ENCODE data around the gene MYOG. TPM values are rescaled to one million over a fixed set of nuclear protein-coding genes. Genes with fewer than 3 reads are reported as not detected.

The MYOG gene
- total and polyA plus RNA-seq, 2 of the 4 experiments (the other 2 are of a cell fraction), result not detected

DNA sequence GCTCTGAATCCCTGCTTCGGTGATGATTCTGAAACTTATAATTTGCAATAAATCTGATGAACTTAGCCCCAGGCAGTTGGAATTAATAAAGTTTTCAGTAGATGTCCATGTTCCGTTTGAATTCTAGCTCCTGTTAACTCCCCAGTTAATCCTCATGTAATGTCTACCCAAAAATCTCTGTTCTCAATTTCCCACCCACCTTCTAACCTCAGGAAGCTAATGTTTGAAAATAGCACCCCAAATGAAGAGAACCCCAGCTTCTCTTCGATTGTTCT is 3.6 kb downstream of the MYOG start (continued):
- TF ChIP-seq, protein P1, sequence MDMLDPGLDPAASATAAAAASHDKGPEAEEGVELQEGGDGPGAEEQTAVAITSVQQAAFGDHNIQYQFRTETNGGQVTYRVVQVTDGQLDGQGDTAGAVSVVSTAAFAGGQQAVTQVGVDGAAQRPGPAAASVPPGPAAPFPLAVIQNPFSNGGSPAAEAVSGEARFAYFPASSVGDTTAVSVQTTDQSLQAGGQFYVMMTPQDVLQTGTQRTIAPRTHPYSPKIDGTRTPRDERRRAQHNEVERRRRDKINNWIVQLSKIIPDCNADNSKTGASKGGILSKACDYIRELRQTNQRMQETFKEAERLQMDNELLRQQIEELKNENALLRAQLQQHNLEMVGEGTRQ (IDR thresholded peaks at IDR 0.05; ENCODE audit: low read depth, low read length), result no peak
- no peak for TF ChIP-seq MAZ (IDR thresholded peaks at IDR 0.05; ENCODE audit: borderline replicate concordance, low read depth, low read length)

DNA sequence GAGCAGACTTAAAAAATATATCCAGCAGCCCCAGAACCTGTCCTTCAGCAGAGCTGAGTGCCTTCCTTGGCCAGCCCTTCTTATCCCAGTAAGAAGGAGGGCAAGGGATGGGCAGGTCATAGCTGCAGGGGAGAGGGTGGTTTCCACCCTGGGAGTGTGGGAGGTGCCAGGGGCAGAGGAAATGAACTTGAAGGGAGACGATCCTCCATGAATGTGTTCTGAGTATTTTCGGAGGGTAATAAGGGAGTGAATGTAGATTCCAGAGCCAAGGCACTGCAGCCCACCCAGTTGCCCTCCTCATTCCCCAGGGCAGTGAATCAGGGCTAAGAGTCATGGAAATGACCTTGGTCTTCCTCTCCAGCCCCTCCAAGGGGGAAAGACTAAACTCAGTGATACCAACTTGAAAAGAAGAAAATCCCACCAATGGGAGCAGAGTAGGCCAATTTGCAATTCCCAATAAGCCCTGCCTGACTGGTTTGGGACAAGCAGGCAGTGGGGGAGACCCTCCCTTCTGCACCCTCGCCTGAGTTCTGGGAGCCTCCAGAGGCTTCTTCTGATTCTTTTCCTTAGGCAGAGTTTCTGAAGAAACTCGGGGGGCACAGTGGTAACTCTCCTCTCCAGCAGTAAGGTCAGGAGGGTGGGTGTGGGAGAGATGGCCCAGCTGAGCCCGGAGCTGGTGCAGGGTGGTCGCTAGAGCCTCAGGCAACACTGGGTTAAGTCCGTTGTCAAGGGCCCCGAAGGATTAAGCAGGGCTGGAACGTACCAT is 4.2 kb downstream of the MYOG start:
- Histone ChIP-seq H3K9me1 (ENCODE audit: insufficient read depth, low read length) (no peaks in the 10 kb centered on the region), H2AK5ac (ENCODE audit: low read depth, low read length) (no peak overlapping the region), H4K5ac (ENCODE audit: low read depth, low read length) (no peak overlapping the region), H2AK9ac (replicated peaks; ENCODE audit: low read depth, low read length, poor library complexity) (no peak overlapping the region), H3K4me3 (ENCODE audit: insufficient read depth, low read depth, low read length) (no peak overlapping the region), H3K23ac (ENCODE audit: low read depth, low read length) (no peak overlapping the region), H4K91ac (ENCODE audit: insufficient read depth, low read depth, low read length) (no peak overlapping the region), H2BK20ac (ENCODE audit: low read depth, low read length) (no peak overlapping the region), H3K79me1 (ENCODE audit: low read depth in 1 of 2, low read length in 2 of 2) (no peaks in the 10 kb centered on the region), H3K4ac (ENCODE audit: low read depth, low read length) (no peak overlapping the region), H2BK15ac (ENCODE audit: low read depth, low read length) (no peak overlapping the region), H3K56ac (ENCODE audit: extremely low read depth, insufficient read depth, low read length) (no peak overlapping the region), H3K4me2 (ENCODE audit: low read depth, low read length) (no peak overlapping the region), H3K27me3 (ENCODE audit: control insufficient read depth, insufficient read depth, low read length) (peaks cover 48% of the 10 kb centered on the region), H4K20me1 (ENCODE audit: insufficient read depth, low read length) (no peaks in the 10 kb centered on the region), H2BK120ac (ENCODE audit: low read depth, low read length) (no peak overlapping the region), H3K36me3 (ENCODE audit: control insufficient read depth, insufficient read depth, low read length) (peaks cover under 1% of the 10 kb centered on the region; the same call in 1 of the 2 replicates), H3K9me3 (ENCODE audit: control insufficient read depth, insufficient read depth, low read length) (no peaks in the 10 kb centered on the region), H2BK5ac (ENCODE audit: low read depth, low read length, poor library complexity, severe bottlenecking) (no peak overlapping the region), H3K4me1 (ENCODE audit: control insufficient read depth, insufficient read depth, low read length) (no peaks in the 10 kb centered on the region), H3K9ac (ENCODE audit: low read depth, low read length) (no peak overlapping the region), H2AFZ (replicated peaks; ENCODE audit: low read length, poor library complexity) (no peak overlapping the region), H4K8ac (ENCODE audit: low read depth in 2 of 2, low read length in 2 of 2) (no peak overlapping the region), H3K18ac (ENCODE audit: low read depth, low read length) (no peak overlapping the region), H3K27ac (ENCODE audit: insufficient read depth, low read length) (no peak overlapping the region), H3K14ac (replicated peaks; ENCODE audit: low read depth, low read length) (no peak overlapping the region)
- BruUV-seq (replicated peaks), result no TSS peak
- ATAC-seq (ENCODE audit: low read depth) (no peak), DNase-seq (no peak)
- intact Hi-C loops (cut with micrococcal nuclease) (no loop called here), in situ Hi-C loops (cut with MboI; ENCODE audit: low sequenced_read_pairs) (no loop called here), dilution Hi-C loops (cut with HindIII; ENCODE audit: low sequenced_read_pairs, unreplicated experiment) (no loop called here)
- POLR2A ChIA-PET (ENCODE audit: unreplicated experiment), result no interaction called here
- WGBS, 2 experiments (ENCODE audit: extremely low coverage in 2 of 2, insufficient read length in 1 of 2), result no CpG with 5 or more reads among the region's 9 CpGs
- CTCF ChIA-PET, result no interaction called here
- no peak for TF ChIP-seq RFX5 (IDR thresholded peaks at IDR 0.05; ENCODE audit: low read depth, low read length)
- TF ChIP-seq, protein P2, sequence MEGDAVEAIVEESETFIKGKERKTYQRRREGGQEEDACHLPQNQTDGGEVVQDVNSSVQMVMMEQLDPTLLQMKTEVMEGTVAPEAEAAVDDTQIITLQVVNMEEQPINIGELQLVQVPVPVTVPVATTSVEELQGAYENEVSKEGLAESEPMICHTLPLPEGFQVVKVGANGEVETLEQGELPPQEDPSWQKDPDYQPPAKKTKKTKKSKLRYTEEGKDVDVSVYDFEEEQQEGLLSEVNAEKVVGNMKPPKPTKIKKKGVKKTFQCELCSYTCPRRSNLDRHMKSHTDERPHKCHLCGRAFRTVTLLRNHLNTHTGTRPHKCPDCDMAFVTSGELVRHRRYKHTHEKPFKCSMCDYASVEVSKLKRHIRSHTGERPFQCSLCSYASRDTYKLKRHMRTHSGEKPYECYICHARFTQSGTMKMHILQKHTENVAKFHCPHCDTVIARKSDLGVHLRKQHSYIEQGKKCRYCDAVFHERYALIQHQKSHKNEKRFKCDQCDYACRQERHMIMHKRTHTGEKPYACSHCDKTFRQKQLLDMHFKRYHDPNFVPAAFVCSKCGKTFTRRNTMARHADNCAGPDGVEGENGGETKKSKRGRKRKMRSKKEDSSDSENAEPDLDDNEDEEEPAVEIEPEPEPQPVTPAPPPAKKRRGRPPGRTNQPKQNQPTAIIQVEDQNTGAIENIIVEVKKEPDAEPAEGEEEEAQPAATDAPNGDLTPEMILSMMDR (conservative IDR thresholded peaks at IDR 0.05; ENCODE audit: low read depth, low read length), result no peak
- no peak for TF ChIP-seq CHD1 (IDR thresholded peaks at IDR 0.05; ENCODE audit: low read depth, low read length)
- no peak for TF ChIP-seq MXI1 (IDR thresholded peaks at IDR 0.05; ENCODE audit: borderline replicate concordance, low read depth, low read length)
- no peak for TF ChIP-seq NFE2L2 (IDR thresholded peaks at IDR 0.05; ENCODE audit: low read depth, low read length)
- TF ChIP-seq POLR2A (IDR thresholded peaks at IDR 0.05; ENCODE audit: low read depth, low read length), result no peak
- TF ChIP-seq, protein P3, sequence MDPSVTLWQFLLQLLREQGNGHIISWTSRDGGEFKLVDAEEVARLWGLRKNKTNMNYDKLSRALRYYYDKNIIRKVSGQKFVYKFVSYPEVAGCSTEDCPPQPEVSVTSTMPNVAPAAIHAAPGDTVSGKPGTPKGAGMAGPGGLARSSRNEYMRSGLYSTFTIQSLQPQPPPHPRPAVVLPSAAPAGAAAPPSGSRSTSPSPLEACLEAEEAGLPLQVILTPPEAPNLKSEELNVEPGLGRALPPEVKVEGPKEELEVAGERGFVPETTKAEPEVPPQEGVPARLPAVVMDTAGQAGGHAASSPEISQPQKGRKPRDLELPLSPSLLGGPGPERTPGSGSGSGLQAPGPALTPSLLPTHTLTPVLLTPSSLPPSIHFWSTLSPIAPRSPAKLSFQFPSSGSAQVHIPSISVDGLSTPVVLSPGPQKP (IDR thresholded peaks at IDR 0.05; ENCODE audit: borderline replicate concordance, low read depth, low read length), result no peak
- TF ChIP-seq RAD21 (IDR thresholded peaks at IDR 0.05; ENCODE audit: low read length), result no peak
- no peak for TF ChIP-seq CEBPB (IDR thresholded peaks at IDR 0.05; ENCODE audit: low read depth, low read length)
- no peak for TF ChIP-seq BHLHE40 (IDR thresholded peaks at IDR 0.05; ENCODE audit: low read depth, low read length)
- no peak for TF ChIP-seq FOS (IDR thresholded peaks at IDR 0.05; ENCODE audit: low read depth, low read length)
- no peak for TF ChIP-seq MAFK (IDR thresholded peaks at IDR 0.05; ENCODE audit: low read depth, low read length)
- TF ChIP-seq MAZ (IDR thresholded peaks at IDR 0.05; ENCODE audit: borderline replicate concordance, low read depth, low read length), result no peak

All from IMR-90 (cell line).